SKM-1 (cell line): ENCODE data around the gene ISLR.

ENCODE experiments used
- DNase-seq: peaks from one replicate; lab custom pipeline; 2025; ENCODE audit not compliant: unreplicated experiment; lab: John Stamatoyannopoulos, UW

Gene ISLR

GRCh38 chr15:74170875-74171578 lies 2.5 kb upstream of the ISLR start:
- no peak for DNase-seq

GRCh38 chr15:74171965-74172541 lies 1.5 kb upstream of the ISLR start:
- DNase-seq, result no peak

- DNase-seq, result no peak
These were observed 670 bp upstream of the ISLR start for GRCh38 chr15:74172701-74173379.

- no peak for DNase-seq
These were observed 878 bp downstream of the ISLR start for GRCh38 chr15:74174219-74174957.

- DNase-seq, result no peak
These were observed 1.4 kb downstream of the ISLR start for GRCh38 chr15:74174958-74175253.

- no peak for DNase-seq
These were observed 2.0 kb downstream of the ISLR start for GRCh38 chr15:74175271-74176191.

GRCh38 chr15:74176262-74177214 lies 3.0 kb downstream of the ISLR start:
- no peak for DNase-seq

GRCh38 chr15:74178326-74179100 lies 5.0 kb downstream of the ISLR start:
- DNase-seq, result no peak

- DNase-seq, result no peak
These were observed 5.8 kb downstream of the ISLR start for GRCh38 chr15:74179101-74179841.

GRCh38 chr15:74179983-74180880 lies 6.7 kb downstream of the ISLR start:
- DNase-seq, result no peak

- no peak for DNase-seq
These were observed 7.5 kb downstream of the ISLR start for GRCh38 chr15:74180881-74181602.

GRCh38 chr15:74182131-74182530 lies 8.6 kb downstream of the ISLR start:
- no peak for DNase-seq

- DNase-seq, result no peak
These were observed 11.1 kb downstream of the ISLR start for GRCh38 chr15:74184582-74185091.

GRCh38 chr15:74185710-74186348 lies 12.3 kb downstream of the ISLR start:
- DNase-seq, result no peak

GRCh38 chr15:74188216-74188615 lies 14.7 kb downstream of the ISLR start:
- no peak for DNase-seq

GRCh38 chr15:74191798-74192197 lies 18.3 kb downstream of the ISLR start:
- no peak for DNase-seq
